Memory B cell (primary cell): Measurements from ENCODE around the gene SDCBP2.

Experiments used
- ATAC-seq: fragments of 150-1000 bp; cut with Tn5 transposase; 2 replicates; pipeline ENCODE4 v1.10.0; 2021; ENCODE audit warnings: low read depth, mild to moderate bottlenecking, moderate library complexity
- DNase-seq, 2 donors: peaks; one replicate each; pipeline ENCODE4 v3.0.0; 2022; ENCODE audit warnings: low spot score in 2 of 2
- H3K27ac Mint-ChIP-seq: one replicate; pipeline ENCODE4 v1.8.0; 2022; ENCODE audit warnings: mild to moderate bottlenecking, moderate library complexity, mixed read lengths
- H3K27me3 Mint-ChIP-seq: one replicate; pipeline ENCODE4 v1.8.0; 2022; ENCODE audit warnings: mixed read lengths
- H3K36me3 Mint-ChIP-seq: one replicate; pipeline ENCODE4 v1.8.0; 2022; ENCODE audit warnings: mild to moderate bottlenecking, mixed read lengths
- H3K4me1 Mint-ChIP-seq: one replicate; pipeline ENCODE4 v1.8.0; 2022; ENCODE audit warnings: mixed read lengths
- H3K4me3 Mint-ChIP-seq: one replicate; pipeline ENCODE4 v1.8.0; 2022; ENCODE audit warnings: mild to moderate bottlenecking, moderate library complexity, mixed read lengths
- H3K9me3 Mint-ChIP-seq: one replicate; pipeline ENCODE4 v1.8.0; 2022; ENCODE audit warnings: mixed read lengths

The SDCBP2 gene

DNA sequence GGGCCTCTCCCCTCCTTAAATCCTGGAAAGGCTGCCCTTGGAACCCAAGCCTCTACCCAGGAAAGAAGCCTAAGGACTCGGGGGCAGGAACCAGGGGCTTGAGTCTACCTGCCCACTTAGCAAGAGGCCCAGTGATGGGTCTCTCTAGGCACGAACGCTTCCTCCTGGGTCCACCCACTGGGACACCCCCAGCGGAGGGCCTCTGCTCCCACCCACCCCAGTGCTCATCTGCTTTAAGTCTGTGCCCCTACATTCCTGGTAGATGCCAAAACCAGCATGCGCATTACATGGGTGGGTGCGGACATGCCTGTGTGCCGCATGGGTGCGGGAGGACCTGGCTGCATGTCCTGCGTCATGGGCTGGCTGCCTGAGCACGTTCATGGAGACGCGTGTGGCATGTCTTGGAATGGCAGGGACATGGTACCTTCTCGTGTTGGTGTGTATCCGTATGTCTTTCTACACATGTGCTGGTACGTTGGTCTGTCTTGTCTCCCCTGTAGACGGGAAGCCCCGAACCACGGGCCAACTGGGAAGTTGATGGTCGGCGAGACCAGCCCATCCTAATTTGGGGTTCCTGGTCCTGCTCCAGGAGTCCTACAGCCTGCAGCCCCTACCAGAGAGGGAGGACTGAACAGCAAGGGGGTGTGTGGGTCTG lies 33.5 kb downstream of the SDCBP2 start:
- no peaks in the 10 kb centered on the region for H3K9me3 Mint-ChIP-seq
- H3K27ac Mint-ChIP-seq, result no peak overlapping the region
- H3K27me3 Mint-ChIP-seq, result no peaks in the 10 kb centered on the region
- H3K36me3 Mint-ChIP-seq, result no peaks in the 10 kb centered on the region
- H3K4me3 Mint-ChIP-seq, result no peak overlapping the region
- ATAC-seq (no peak), DNase-seq (no peak)
- no peaks in the 10 kb centered on the region for H3K4me1 Mint-ChIP-seq

- H3K36me3 Mint-ChIP-seq, result no peaks in the 10 kb centered on the region
- H3K9me3 Mint-ChIP-seq, result no peaks in the 10 kb centered on the region
- no peak for ATAC-seq
- no peak for DNase-seq
- no peak overlapping the region for H3K4me3 Mint-ChIP-seq
- H3K27ac Mint-ChIP-seq, result no peak overlapping the region
- H3K4me1 Mint-ChIP-seq, result no peaks in the 10 kb centered on the region
- H3K27me3 Mint-ChIP-seq, result no peaks in the 10 kb centered on the region
Observed at GRCh38 chr20:1294497-1294896, 34.4 kb downstream of the SDCBP2 start.

- DNase-seq (no peak), ATAC-seq (no peak)
- Mint-ChIP-seq H3K4me3 (no peak overlapping the region), H3K27ac (no peak overlapping the region), H3K4me1 (no peaks in the 10 kb centered on the region), H3K9me3 (no peaks in the 10 kb centered on the region), H3K36me3 (no peaks in the 10 kb centered on the region), H3K27me3 (no peaks in the 10 kb centered on the region)
Observed at GRCh38 chr20:1293641-1294379, 35.1 kb downstream of the SDCBP2 start.

DNA sequence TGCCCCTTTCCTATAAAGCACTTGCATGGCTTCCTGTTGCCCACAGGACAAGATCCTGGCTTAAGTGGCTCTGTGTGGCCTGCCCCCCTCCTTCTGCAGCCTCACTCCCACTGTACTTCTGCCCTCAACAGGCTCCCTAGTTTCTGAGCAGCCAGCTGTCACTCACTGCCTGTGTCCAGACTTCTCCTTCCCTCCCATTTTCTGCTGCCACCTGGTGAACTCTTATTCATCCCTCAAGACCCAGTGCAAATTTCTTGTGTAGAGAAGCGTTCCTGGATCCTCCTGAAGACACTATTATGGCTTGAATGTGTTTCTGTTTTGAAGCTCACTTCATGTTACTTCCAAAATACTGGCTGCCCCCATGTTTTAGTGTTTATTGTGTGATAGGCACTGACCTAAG lies 36.3 kb downstream of the SDCBP2 start:
- H3K9me3 Mint-ChIP-seq, result no peaks in the 10 kb centered on the region
- H3K36me3 Mint-ChIP-seq, result no peaks in the 10 kb centered on the region
- H3K27ac Mint-ChIP-seq, result no peak overlapping the region
- no peaks in the 10 kb centered on the region for H3K27me3 Mint-ChIP-seq
- no peak for ATAC-seq
- DNase-seq, result no peak
- no peak overlapping the region for H3K4me3 Mint-ChIP-seq
- H3K4me1 Mint-ChIP-seq, result no peaks in the 10 kb centered on the region

DNA sequence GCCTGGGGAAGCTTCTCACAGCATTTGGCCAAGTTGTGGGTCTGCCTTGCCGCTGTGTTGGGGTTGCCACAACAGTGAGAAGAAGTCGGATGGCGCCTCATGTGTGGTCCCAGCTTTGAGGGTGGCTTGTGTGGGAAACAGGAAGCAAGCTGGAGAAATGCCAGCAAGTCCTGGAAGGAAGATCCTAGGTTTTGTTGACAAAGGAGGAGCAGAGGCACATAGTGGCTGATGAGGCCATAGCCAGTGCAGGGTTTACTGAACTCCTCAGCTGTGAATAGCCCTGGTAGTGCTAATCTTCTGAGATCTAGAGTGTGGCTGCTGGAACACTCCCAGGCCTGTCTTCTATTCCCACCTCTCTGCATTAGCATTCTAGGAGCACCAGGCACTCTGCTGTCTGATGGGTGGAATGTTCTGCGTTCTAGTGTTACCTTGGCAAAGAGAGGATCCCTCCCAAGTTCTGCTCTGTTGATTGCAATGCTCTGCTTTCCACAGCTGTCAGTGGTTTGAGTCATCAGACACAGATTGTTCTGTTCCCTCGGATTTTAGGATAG lies 37.7 kb downstream of the SDCBP2 start:
- H3K4me1 Mint-ChIP-seq, result no peaks in the 10 kb centered on the region
- ATAC-seq (no peak), DNase-seq (no peak)
- no peak overlapping the region for H3K27ac Mint-ChIP-seq
- H3K4me3 Mint-ChIP-seq, result no peak overlapping the region
- H3K9me3 Mint-ChIP-seq, result no peaks in the 10 kb centered on the region
- no peaks in the 10 kb centered on the region for H3K27me3 Mint-ChIP-seq
- H3K36me3 Mint-ChIP-seq, result no peaks in the 10 kb centered on the region

DNA sequence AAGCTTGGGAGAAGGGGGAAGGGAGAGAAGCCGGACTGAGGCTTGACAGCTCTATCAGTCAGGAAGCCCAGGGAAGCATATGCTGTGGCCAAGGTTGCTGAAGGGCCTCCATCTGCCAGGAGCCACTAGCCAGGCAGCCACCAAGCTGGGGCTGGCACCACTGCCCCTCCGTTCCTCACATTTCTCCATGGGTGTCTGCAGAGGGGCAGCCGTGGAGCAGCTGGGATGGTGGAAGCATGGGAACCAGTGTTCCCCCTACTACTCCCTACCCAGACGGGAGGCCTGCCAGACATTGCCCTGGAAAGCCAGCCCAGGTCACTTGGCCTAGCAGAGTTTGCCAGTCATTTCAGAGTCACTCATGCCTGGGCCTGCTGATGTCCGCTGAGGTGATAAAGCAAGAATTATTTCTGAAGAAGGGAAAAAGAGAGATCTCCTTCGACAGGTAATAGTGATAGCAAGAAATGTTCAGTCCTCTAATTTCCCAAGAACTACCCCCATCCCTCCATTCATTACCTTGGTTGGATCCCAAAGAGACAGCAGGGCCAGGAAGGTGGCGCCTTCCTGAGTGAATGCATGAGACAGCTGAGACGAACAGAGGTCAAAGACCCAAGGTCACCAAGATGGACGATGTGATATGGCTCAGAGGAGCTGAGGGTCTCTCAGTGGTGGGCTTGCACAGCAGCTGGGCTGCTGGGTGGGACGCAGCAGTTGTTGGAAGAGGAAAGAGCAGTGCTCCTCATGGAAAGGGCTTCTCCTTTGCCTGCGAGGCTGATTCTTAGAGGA lies 41.0 kb downstream of the SDCBP2 start:
- Mint-ChIP-seq H3K27ac (no peak overlapping the region), H3K36me3 (peaks cover 3% of the 10 kb centered on the region), H3K27me3 (peaks cover 4% of the 10 kb centered on the region), H3K9me3 (no peaks in the 10 kb centered on the region), H3K4me3 (no peak overlapping the region), H3K4me1 (no peaks in the 10 kb centered on the region)
- DNase-seq (no peak), ATAC-seq (no peak)

DNA sequence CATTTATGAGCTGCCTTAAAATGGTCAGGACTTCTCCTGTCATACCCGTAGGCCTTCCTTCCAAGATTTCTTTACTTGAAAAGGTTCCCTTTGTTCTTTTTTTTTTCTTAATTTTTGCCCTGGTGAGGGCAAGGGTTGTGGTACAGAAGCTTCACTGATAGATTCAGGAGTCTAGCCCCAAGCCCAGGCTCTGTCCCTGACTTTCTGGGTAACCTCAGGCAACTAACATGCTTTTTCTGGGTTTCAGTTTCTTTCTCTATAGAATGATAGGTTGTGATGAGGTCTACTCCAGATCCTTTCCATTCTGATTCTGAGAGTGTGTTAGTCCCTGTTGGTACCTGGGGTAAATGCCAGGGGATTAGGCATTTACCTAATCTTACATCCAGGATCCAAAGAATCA lies 41.6 kb downstream of the SDCBP2 start:
- H3K4me1 Mint-ChIP-seq, result no peaks in the 10 kb centered on the region
- no peak overlapping the region for H3K27ac Mint-ChIP-seq
- ATAC-seq (no peak), DNase-seq (no peak)
- peaks cover 4% of the 10 kb centered on the region for H3K27me3 Mint-ChIP-seq
- no peak overlapping the region for H3K4me3 Mint-ChIP-seq
- no peaks in the 10 kb centered on the region for H3K9me3 Mint-ChIP-seq
- H3K36me3 Mint-ChIP-seq, result peaks cover 3% of the 10 kb centered on the region

DNA sequence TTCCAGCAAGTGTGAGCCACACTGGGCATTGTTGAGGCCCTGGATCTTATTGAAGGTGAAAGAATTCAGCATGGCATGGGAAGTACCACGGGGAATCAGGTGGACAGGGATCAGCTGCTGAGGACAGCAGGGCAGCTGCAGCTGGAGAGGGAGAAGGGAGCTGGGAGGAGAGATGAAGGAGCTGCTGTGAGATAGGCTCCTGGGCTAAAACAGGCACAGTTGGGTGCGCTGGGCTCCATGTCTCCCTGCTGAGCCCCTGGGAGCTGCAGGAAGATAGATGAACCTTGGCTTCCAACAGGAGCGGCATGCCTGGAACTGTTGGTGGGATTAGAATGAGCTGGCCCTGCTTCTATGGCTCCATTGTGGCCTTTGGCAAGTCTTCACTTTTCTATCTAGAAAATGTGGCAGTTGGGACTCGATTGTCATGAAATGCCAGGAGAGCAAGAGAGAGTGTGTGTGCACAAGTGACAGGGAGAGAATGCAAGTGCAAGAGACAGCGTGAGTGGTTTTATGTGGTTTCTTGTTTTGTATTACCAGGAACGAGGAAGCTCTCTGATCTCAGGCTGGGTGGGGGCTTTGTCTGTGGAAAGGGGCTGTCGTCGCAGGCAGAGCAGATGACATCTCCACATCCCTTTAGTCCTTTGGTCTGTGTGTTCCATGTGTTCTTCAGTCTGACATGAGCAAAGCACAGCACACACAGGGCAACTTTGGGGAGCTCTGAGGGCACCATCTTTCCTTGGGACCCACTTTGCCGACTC lies 42.5 kb downstream of the SDCBP2 start:
- Mint-ChIP-seq H3K27ac (no peak overlapping the region), H3K9me3 (no peaks in the 10 kb centered on the region), H3K27me3 (peaks cover 7% of the 10 kb centered on the region), H3K4me3 (no peak overlapping the region), H3K4me1 (no peaks in the 10 kb centered on the region), H3K36me3 (peaks cover 3% of the 10 kb centered on the region)
- no peak for DNase-seq
- ATAC-seq, result no peak

- Mint-ChIP-seq H3K27me3 (peaks cover 10% of the 10 kb centered on the region), H3K9me3 (no peaks in the 10 kb centered on the region), H3K4me1 (no peaks in the 10 kb centered on the region), H3K36me3 (peaks cover 3% of the 10 kb centered on the region), H3K27ac (no peak overlapping the region), H3K4me3 (no peak overlapping the region)
- ATAC-seq, result no peak
- no peak for DNase-seq
Observed at GRCh38 chr20:1283522-1284510, 45.1 kb downstream of the SDCBP2 start.

- no peak for ATAC-seq
- Mint-ChIP-seq H3K4me3 (no peak overlapping the region), H3K36me3 (peaks cover 3% of the 10 kb centered on the region), H3K9me3 (no peaks in the 10 kb centered on the region), H3K27me3 (peaks cover 10% of the 10 kb centered on the region), H3K27ac (no peak overlapping the region), H3K4me1 (no peaks in the 10 kb centered on the region)
- no peak for DNase-seq
Observed at GRCh38 chr20:1282966-1283365, 46.0 kb downstream of the SDCBP2 start.

GRCh38 chr20:1281279-1282057 lies 47.5 kb downstream of the SDCBP2 start:
- DNase-seq (no peak), ATAC-seq (no peak)
- H3K27ac Mint-ChIP-seq, result no peak overlapping the region
- H3K4me3 Mint-ChIP-seq, result no peak overlapping the region
- H3K27me3 Mint-ChIP-seq, result peaks cover 10% of the 10 kb centered on the region
- no peaks in the 10 kb centered on the region for H3K9me3 Mint-ChIP-seq
- peaks cover 3% of the 10 kb centered on the region for H3K36me3 Mint-ChIP-seq
- no peaks in the 10 kb centered on the region for H3K4me1 Mint-ChIP-seq
